GM23248 (cell line): Measurements from ENCODE around the gene STK24. TPM values are rescaled to one million over a fixed set of nuclear protein-coding genes. Genes with fewer than 3 reads are reported as not detected.

Source experiments
- DNase-seq: peaks from one replicate; pipeline ENCODE4 v3.0.0-alpha.2; 2015
- H2AFZ ChIP-seq: fragments of 200-600 bp; sonication (generic); 2 replicates; pipeline ENCODE4 v1.6.1; 2016; ENCODE audit warnings: antibody characterized with exemption
- H3F3A ChIP-seq: fragments of 200-600 bp; sonication (generic); 2 replicates; pipeline ENCODE4 v1.6.1; 2016; ENCODE audit warnings: mild to moderate bottlenecking, antibody characterized with exemption, mixed run types; ENCODE audit not compliant: insufficient read depth
- H3K27ac ChIP-seq: fragments of 200-600 bp; sonication (generic); 2 replicates; pipeline ENCODE4 v1.5.1; 2016; ENCODE audit warnings: mild to moderate bottlenecking
- H3K27me3 ChIP-seq: fragments of 200-600 bp; sonication (generic); replicated peaks from 2 replicates; pipeline ENCODE4 v1.6.1; 2016; ENCODE audit warnings: mild to moderate bottlenecking; ENCODE audit not compliant: insufficient read depth
- H3K36me3 ChIP-seq: fragments of 200-600 bp; sonication (generic); 2 replicates; pipeline ENCODE4 v1.6.1; 2016; ENCODE audit warnings: low read depth, mild to moderate bottlenecking
- H3K4me1 ChIP-seq: fragments of 200-600 bp; sonication (generic); 2 replicates; pipeline ENCODE4 v1.6.1; 2016; ENCODE audit warnings: mild to moderate bottlenecking; ENCODE audit not compliant: insufficient read depth
- H3K4me2 ChIP-seq: fragments of 200-600 bp; sonication (generic); one replicate; pipeline ENCODE4 v1.6.1; 2016; ENCODE audit warnings: mild to moderate bottlenecking; ENCODE audit not compliant: unreplicated experiment
- H3K4me3 ChIP-seq: fragments of 200-600 bp; sonication (generic); 2 replicates; pipeline ENCODE4 v1.5.1; 2016; ENCODE audit warnings: mild to moderate bottlenecking
- H3K79me2 ChIP-seq: fragments of 200-600 bp; sonication (generic); 2 replicates; pipeline ENCODE4 v1.6.1; 2016; ENCODE audit warnings: mild to moderate bottlenecking; ENCODE audit not compliant: insufficient read depth
- H3K9ac ChIP-seq: fragments of 200-600 bp; sonication (generic); 2 replicates; pipeline ENCODE4 v1.6.1; 2016; ENCODE audit warnings: mild to moderate bottlenecking
- H3K9me2 ChIP-seq: fragments of 200-600 bp; sonication (generic); 2 replicates; pipeline ENCODE4 v1.6.1; 2016; ENCODE audit warnings: mixed run types, mild to moderate bottlenecking, moderate library complexity; ENCODE audit not compliant: insufficient read depth
- H3K9me3 ChIP-seq: fragments of 200-600 bp; sonication (generic); one replicate; pipeline ENCODE4 v1.6.1; 2017; ENCODE audit warnings: low read depth
- H4K20me1 ChIP-seq: fragments of 200-600 bp; sonication (generic); 2 replicates; pipeline ENCODE4 v1.6.0; 2016; ENCODE audit not compliant: insufficient read depth
- EZH2 ChIP-seq: fragments of 200-600 bp; sonication (generic); IDR thresholded peaks from 2 replicates; pipeline ENCODE4 v1.6.1; 2018; ENCODE audit warnings: antibody characterized with exemption, mild to moderate bottlenecking; ENCODE audit not compliant: insufficient read depth, poor library complexity, severe bottlenecking
- EZH2phosphoT487 ChIP-seq: fragments of 200-600 bp; sonication (generic); IDR thresholded peaks from 2 replicates; pipeline ENCODE4 v1.6.1; 2018; ENCODE audit warnings: antibody characterized with exemption, moderate library complexity, mild to moderate bottlenecking, low read depth; ENCODE audit not compliant: insufficient read depth
- WGBS, 2 experiments: methylation state at CpG; one replicate each; pipeline ENCODE4 v1.1.6; 2015 to 2017; ENCODE audit warnings: low lambda C conversion rate in 2 of 2, low coverage in 1 of 2; ENCODE audit errors: missing lambda C conversion rate in 2 of 2; 5-methylcytosine and 5-hydroxymethylcytosine counted together
- in situ Hi-C: fragments of 300-500 bp; cut with MboI; formaldehyde crosslinking; loops from 2 replicates; pipeline ENCODE4 v1.15.0; 2020
- polyA plus RNA-seq: library from polyadenylated mRNA; unstranded; fragments of >200 nt; fragmentation: Nextera tagmentation; extraction: Ambion mirVana; gene quantifications from 2 replicates; pipeline ENCODE4 v1.2.1, GENCODE V29; 2016
- total RNA-seq: library from RNA; depleted of rRNA; stranded (reverse); fragments of >200 nt; shearing (Covaris generic); gene quantifications from 2 replicates; pipeline ENCODE4 v1.2.3, GENCODE V29; 2014

STK24 gene
- total and polyA plus RNA-seq, 2 experiments from 2014 or later = 11.1 to 72.4 TPM

GRCh38 chr13:98537306-98537705 lies 39.6 kb downstream of the STK24 start:
- Histone ChIP-seq H3K79me2 (peaks cover 100% of the 10 kb centered on the region), H3F3A (peaks cover 17% of the 10 kb centered on the region; the same call in 1 of the 2 replicates), H3K36me3 (no peaks in the 10 kb centered on the region), H3K27ac (no peak overlapping the region), H3K9me2 (no peaks in the 10 kb centered on the region), H2AFZ (no peak overlapping the region), H3K27me3 (no peaks in the 10 kb centered on the region), H3K9me3 (no peaks in the 10 kb centered on the region), H3K4me1 (peaks cover 42% of the 10 kb centered on the region), H3K4me2 (no peak overlapping the region), H4K20me1 (0 out of 2 replicates have a peak, but pooled peaks cover 2% of the 10 kb centered on the region), H3K9ac (no peak overlapping the region), H3K4me3 (no peak overlapping the region)
- TF ChIP-seq EZH2 (no peak), EZH2phosphoT487 (no peak)
- WGBS, 2 experiments = 89 to 91% methylated on average over 14 of the region's 14 CpGs
- DNase-seq = no peak
- in situ Hi-C loops = no loop called here

DNA sequence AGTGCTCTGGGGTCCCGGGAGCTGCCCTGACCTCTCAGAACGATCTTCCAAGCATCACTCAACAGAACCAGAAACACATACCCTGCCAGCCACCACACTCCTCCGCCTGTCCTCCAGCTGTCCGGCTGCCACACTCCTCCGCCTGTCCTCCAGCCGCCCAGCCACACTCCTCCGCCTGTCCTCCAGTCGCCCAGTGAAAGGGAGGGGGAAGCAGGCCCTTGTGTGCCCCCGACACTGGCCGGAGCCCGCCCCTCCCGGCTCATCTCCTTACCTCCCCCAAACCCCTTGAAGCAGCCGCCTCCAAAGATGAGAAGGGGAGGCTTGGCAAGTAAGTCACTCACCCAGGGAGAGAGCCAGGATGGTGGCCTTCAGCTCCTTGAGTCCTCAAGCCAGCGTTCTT lies 40.2 kb downstream of the STK24 start:
- Histone ChIP-seq H3K9me2 (no peaks in the 10 kb centered on the region), H2AFZ (no peak overlapping the region), H3K4me3 (no peak overlapping the region), H3K9ac (no peak overlapping the region), H3K79me2 (peaks cover 100% of the 10 kb centered on the region), H4K20me1 (0 out of 2 replicates have a peak, but pooled peaks cover 2% of the 10 kb centered on the region), H3K4me1 (peaks cover 37% of the 10 kb centered on the region), H3K27ac (no peak overlapping the region), H3K36me3 (no peaks in the 10 kb centered on the region), H3F3A (peaks cover 16% of the 10 kb centered on the region; the same call in 1 of the 2 replicates), H3K27me3 (no peaks in the 10 kb centered on the region), H3K4me2 (no peak overlapping the region), H3K9me3 (no peaks in the 10 kb centered on the region)
- no peak for DNase-seq
- TF ChIP-seq EZH2phosphoT487 (no peak), EZH2 (no peak)
- 40 to 49% methylated on average over 9 to 14 of the region's 14 CpGs for WGBS, 2 experiments
- in situ Hi-C loops = no loop called here

- in situ Hi-C loops = no loop called here
- Histone ChIP-seq H3K9me2 (no peaks in the 10 kb centered on the region), H3K9ac (no peak overlapping the region), H3K4me3 (no peak overlapping the region), H3K4me2 (no peak overlapping the region), H2AFZ (no peak overlapping the region), H3F3A (peaks cover 6% of the 10 kb centered on the region; the same call in 1 of the 2 replicates), H3K9me3 (no peaks in the 10 kb centered on the region), H3K27me3 (no peaks in the 10 kb centered on the region), H3K79me2 (peaks cover 100% of the 10 kb centered on the region), H3K4me1 (peaks cover 27% of the 10 kb centered on the region), H3K36me3 (no peaks in the 10 kb centered on the region), H3K27ac (0 out of 2 replicates have a peak overlapping the region, but pooled peaks have one; percentile 1), H4K20me1 (peaks cover 1% of the 10 kb centered on the region; the same call in 1 of the 2 replicates)
- TF ChIP-seq EZH2 (no peak), EZH2phosphoT487 (no peak)
- WGBS, 2 experiments = 42 to 49% methylated on average over 13 of the region's 13 CpGs
- peak; percentile 52 for DNase-seq
Observed at GRCh38 chr13:98535501-98536354, 41.2 kb downstream of the STK24 start.

DNA sequence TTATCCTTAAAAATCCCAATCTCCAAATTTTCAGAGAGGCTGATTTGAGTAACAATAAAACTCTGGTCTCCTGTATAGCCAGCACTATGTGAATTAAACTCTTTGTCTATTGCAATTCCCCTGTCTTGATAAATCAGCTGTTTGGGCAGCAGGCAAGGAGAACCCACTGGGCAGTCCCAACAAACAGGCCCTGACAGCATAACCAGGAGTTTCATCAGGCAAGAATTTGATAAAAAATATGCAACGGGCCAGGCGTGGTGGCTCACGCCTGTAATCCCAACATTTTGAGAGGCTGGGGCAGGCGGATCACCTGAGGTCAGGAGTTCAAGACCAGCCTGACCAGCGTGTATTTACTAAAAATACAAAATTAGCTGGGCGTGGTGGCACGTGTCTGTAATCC lies 42.1 kb downstream of the STK24 start:
- H3K4me3 ChIP-seq = no peak overlapping the region
- H3K79me2 ChIP-seq = peaks cover 100% of the 10 kb centered on the region
- no peak for TF ChIP-seq EZH2phosphoT487
- no peak for TF ChIP-seq EZH2
- H3K27ac ChIP-seq = no peak overlapping the region
- in situ Hi-C loops = no loop called here
- H3K9ac ChIP-seq = no peak overlapping the region
- no peaks in the 10 kb centered on the region for H3K9me2 ChIP-seq
- peaks cover 9% of the 10 kb centered on the region; the same call in 1 of the 2 replicates for H4K20me1 ChIP-seq
- H3K4me1 ChIP-seq = peaks cover 18% of the 10 kb centered on the region
- H3K9me3 ChIP-seq = no peaks in the 10 kb centered on the region
- H3K27me3 ChIP-seq = no peaks in the 10 kb centered on the region
- no peak overlapping the region for H2AFZ ChIP-seq
- no peak overlapping the region for H3K4me2 ChIP-seq
- WGBS, 2 experiments = 85 to 88% methylated on average over 7 of the region's 7 CpGs
- no peak for DNase-seq
- H3K36me3 ChIP-seq = no peaks in the 10 kb centered on the region
- no peaks in the 10 kb centered on the region for H3F3A ChIP-seq
